Heart left ventricle (tissue), 16 donors: Measurements from ENCODE around the gene ZNF22. TPM values are rescaled to one million over a fixed set of nuclear protein-coding genes. Genes with fewer than 3 reads are reported as not detected.

Experiments
- ATAC-seq, 4 donors: fragments of 200-7000 bp; cut with Tn5 transposase; one replicate each; pipeline ENCODE4 v1.9.1; 2020 to 2022; ENCODE audit warnings: moderate library complexity in 4 of 4, mild to moderate bottlenecking in 3 of 4, moderate number of reproducible peaks in 1 of 4
- DNase-seq, 5 donors: peaks; one replicate each; pipeline ENCODE4 v3.0.0-alpha.2; 2020
- H3K27ac ChIP-seq, 12 donors: fragments of 200-600 bp; sonication (generic) in 4 of 12; one replicate each; pipeline versions ENCODE4 v1.5.0 to v1.8.0; 2016 to 2022; ENCODE audit warnings: mild to moderate bottlenecking in 2 of 12
- H3K27me3 ChIP-seq, 9 donors: fragments of 200-600 bp; sonication (generic) in 2 of 9; one replicate each; pipeline versions ENCODE4 v1.5.1 to v1.8.0; 2016 to 2022; ENCODE audit warnings: mild to moderate bottlenecking in 3 of 9
- H3K36me3 ChIP-seq, 9 donors: fragments of 200-600 bp; sonication (generic) in 2 of 9; one replicate each; pipeline versions ENCODE4 v1.5.0 to v1.8.0; 2018 to 2022; ENCODE audit warnings: mild to moderate bottlenecking in 2 of 9
- H3K4me1 ChIP-seq, 12 donors: fragments of 200-600 bp; sonication (generic) in 4 of 12; one replicate each; pipeline versions ENCODE4 v1.5.0 to v1.8.0; 2016 to 2022; ENCODE audit warnings: mild to moderate bottlenecking in 3 of 12
- H3K4me3 ChIP-seq, 12 donors: fragments of 200-600 bp; sonication (generic) in 4 of 12; one replicate each; pipeline versions ENCODE4 v1.5.0 to v1.8.0; 2017 to 2022; ENCODE audit warnings: mild to moderate bottlenecking in 9 of 12, moderate library complexity in 4 of 12
- H3K9me3 ChIP-seq, 12 donors: fragments of 200-600 bp; sonication (generic) in 4 of 12; one replicate each; pipeline versions ENCODE4 v1.5.0 to v1.8.0; 2016 to 2022; ENCODE audit warnings: mild to moderate bottlenecking in 1 of 12
- POLR2A ChIP-seq, 2 donors: fragments of 450-650 bp; IDR thresholded peaks; one replicate each; pipeline ENCODE4 v1.6.1; 2017; ENCODE audit warnings: antibody characterized with exemption in 2 of 2, mild to moderate bottlenecking in 2 of 2, moderate library complexity in 2 of 2
- WGBS, 4 donors: extraction: QIAGEN DNeasy Blood & Tissue Kit in 2 of 4; methylation state at CpG; one replicate each; pipeline versions ENCODE4 v1.1.5 to v1.1.7; 2013 to 2018; 5-methylcytosine and 5-hydroxymethylcytosine counted together
- intact Hi-C, 10 donors: fragments of 100-400 bp; cut with DNase I; formaldehyde crosslinking; loops; one replicate each; pipeline versions ENCODE4 v1.11.1 to v1.14.2; 2022
- polyA plus RNA-seq, 2 donors: library from polyadenylated mRNA; stranded (reverse); fragments of 200-250 nt; gene quantifications; one replicate each; pipeline ENCODE4 v1.2.3, GENCODE V29; 2013
- total RNA-seq, 9 donors: library from RNA; depleted of rRNA in 2 of 9; stranded (reverse); fragments of >200 nt in 2 of 9; fragmentation: NEBNext Ultra II Directional in 3 of 9; extraction: Animal tissue kit (Norgen Biotek cat#: 25700) in 3 of 9; gene quantifications; one replicate each; pipeline versions ENCODE4 v1.1.0 to v1.2.4, GENCODE V29; 2016 to 2023
- TF ChIP-seq, protein P1 (sequence below), 12 donors: fragments of 200-600 bp; sonication (generic) in 4 of 12; IDR thresholded peaks; one replicate each; pipeline versions ENCODE4 v1.5.0 to v1.8.0; 2018 to 2022; ENCODE audit warnings: antibody characterized with exemption in 12 of 12, mild to moderate bottlenecking in 5 of 12
- donor health status: ischemic (EF 13 %, LVEDD 7.1; RV severe dilation, severe dysfunction).
- donor health status: healthy with polysubstance abuse.
- donor health status: DM: no; HTN: yes; CAD: no.
- donor health status: DM: no; HTN: no; CAD: no.
- donor health status: ischemic (EF 25% LVEDD 6.9; RV normal size, moderate dysfunction).
- donor health status: ischemic (EF 25% LVEDD 5.7; RV mildly dilated, moderate dysfunction).
- donor health status: healthy.
- donor health status: DM: yes; HTN: yes; CAD: no.
- donor health status: ischemic (EF 35%, LVEDD 5.7; RV mildly dilated, moderate dysfunction).
- donor health status: nonischemic (EF 11% LVEDD 7.7; RV severe dilation, severe dysfunction).
- donor health status: DM: yes; HTN: yes; CAD: no.
- donor health status: PGD.
- donor health status: ischemic (EF 29% LVEDD 5.4; RV normal size, mild dysfunction).
- donor health status: nonischemic (EF 23%, LVEDD 6.1; RV moderate dilation, normal function).

ZNF22 gene
- total and polyA plus RNA-seq, 11 donors = 12.6 to 17.5 (median 14.6) TPM

DNA sequence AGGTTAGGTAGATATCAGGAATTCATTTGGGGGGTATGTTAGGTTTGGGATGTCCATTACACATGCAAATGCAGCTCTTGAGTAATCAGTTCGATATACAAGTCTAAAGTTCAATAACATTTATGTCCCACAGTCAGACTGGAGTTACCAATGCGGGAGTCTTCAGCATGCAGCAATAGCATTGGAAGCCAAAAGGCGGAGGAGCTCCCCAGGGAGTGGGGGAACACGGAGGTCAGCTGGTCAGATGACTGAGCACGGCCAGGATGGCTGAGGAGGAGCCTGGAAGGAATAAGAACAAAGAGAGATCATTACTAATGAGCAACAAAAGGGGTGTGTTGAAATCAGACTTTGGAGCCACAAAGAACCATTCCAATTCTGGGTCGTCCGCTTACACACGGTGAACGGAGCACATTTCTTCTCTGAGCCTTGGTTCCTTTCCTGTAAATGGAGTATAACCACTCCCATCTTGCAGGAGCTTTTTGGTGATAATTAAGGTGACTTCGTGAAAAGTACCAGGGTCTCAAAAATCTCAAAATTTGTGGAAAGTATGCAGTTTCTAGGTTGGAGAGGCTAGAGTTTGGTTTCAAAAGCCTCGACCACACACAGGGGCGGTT lies 478 bp upstream of the ZNF22 start:
- ATAC-seq (peak; percentile 27 to 57 (median 44)), DNase-seq (peak; percentile 86 to 93 (median 89))
- peaks cover 0 to 4% (median 0%) of the 10 kb centered on the region in 12 donors for H3K9me3 ChIP-seq
- 23 to 35% (median 28%) methylated on average over 12 of the region's 12 CpGs for WGBS, 4 donors
- no peaks in the 10 kb centered on the region for H3K27me3 ChIP-seq
- peaks cover 0 to 23% (median 20%) of the 10 kb centered on the region in 9 donors for H3K36me3 ChIP-seq
- H3K27ac ChIP-seq = peak overlapping the region; percentile 93 to 99 (median 96)
- TF ChIP-seq POLR2A (IDR thresholded peaks at IDR 0.05) = peak in 1 of 2 donors; percentile 36
- TF ChIP-seq, protein P1, sequence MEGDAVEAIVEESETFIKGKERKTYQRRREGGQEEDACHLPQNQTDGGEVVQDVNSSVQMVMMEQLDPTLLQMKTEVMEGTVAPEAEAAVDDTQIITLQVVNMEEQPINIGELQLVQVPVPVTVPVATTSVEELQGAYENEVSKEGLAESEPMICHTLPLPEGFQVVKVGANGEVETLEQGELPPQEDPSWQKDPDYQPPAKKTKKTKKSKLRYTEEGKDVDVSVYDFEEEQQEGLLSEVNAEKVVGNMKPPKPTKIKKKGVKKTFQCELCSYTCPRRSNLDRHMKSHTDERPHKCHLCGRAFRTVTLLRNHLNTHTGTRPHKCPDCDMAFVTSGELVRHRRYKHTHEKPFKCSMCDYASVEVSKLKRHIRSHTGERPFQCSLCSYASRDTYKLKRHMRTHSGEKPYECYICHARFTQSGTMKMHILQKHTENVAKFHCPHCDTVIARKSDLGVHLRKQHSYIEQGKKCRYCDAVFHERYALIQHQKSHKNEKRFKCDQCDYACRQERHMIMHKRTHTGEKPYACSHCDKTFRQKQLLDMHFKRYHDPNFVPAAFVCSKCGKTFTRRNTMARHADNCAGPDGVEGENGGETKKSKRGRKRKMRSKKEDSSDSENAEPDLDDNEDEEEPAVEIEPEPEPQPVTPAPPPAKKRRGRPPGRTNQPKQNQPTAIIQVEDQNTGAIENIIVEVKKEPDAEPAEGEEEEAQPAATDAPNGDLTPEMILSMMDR (IDR thresholded peaks at IDR 0.05) = no peak
- peaks cover 10 to 75% (median 62%) of the 10 kb centered on the region in 12 donors for H3K4me1 ChIP-seq
- peak overlapping the region; percentile 45 to 79 (median 66) for H3K4me3 ChIP-seq
- intact Hi-C loops = loop anchor here in 6 of 10 donors (2.0 to 10.0 kb wide), 9 partner anchors 19 to 1025 kb away; partner anchors contain the start of genes DEPP1 (in 1 of the 6), RASSF4 (in 1 of the 6) and ZFAND4 (in 1 of the 6)

DNA sequence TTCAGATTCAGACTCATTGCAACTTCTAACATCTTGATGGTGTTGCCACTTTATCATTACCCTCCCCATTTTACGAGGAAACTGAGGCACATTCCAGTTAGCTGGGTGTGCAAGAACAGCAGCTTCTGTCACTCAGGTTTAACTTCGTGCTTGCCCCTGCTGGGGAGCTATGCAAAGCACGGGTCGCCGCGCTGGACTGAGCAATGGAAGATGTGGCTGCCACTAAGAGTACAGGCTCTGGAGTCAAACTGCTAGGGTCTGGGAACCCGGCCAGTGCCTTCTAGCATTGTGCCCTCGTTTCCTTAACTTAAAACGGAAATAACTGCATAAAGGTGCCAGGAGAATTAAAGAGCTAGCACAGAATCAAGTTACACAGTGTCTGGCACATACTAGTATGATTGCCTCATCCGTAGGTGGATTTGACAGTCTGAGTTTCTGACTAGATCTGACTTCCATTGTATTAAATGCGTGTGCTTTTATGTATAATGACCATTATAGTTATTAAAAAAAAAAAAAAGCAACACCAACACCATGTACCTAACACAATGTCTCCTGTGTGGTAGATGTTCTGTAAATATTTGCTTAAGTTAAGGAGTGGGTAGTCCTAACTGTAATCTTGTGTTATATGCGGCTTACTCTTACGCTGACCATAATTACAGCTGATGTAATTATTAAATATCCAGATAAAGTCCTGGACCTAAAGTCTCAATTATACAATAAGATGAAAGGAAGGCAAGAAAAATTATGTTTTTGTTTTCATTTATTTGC lies 842 bp downstream of the ZNF22 start:
- ATAC-seq (peak; percentile 38 to 74 (median 66)), DNase-seq (peak; percentile 69 to 88 (median 77))
- H3K4me3 ChIP-seq = peak overlapping the region; percentile 45 to 79 (median 66)
- TF ChIP-seq POLR2A (IDR thresholded peaks at IDR 0.05) = no peak
- TF ChIP-seq, protein P1 (IDR thresholded peaks at IDR 0.05) = peak in 5 of 12 donors; percentile 7 to 32 (median 17)
- peaks cover 5 to 66% (median 51%) of the 10 kb centered on the region in 12 donors for H3K4me1 ChIP-seq
- 6 to 7% (median 6%) methylated on average over 13 of the region's 13 CpGs for WGBS, 4 donors
- peaks cover 0 to 30% (median 26%) of the 10 kb centered on the region in 9 donors for H3K36me3 ChIP-seq
- peak overlapping the region; percentile 93 to 99 (median 96) for H3K27ac ChIP-seq
- H3K9me3 ChIP-seq = peaks cover 0 to 4% (median 0%) of the 10 kb centered on the region in 12 donors
- intact Hi-C loops = loop anchor here in 6 of 10 donors (1.0 to 10.0 kb wide), 10 partner anchors 21 to 1023 kb away; partner anchors contain the start of genes RASSF4 (in 2 of the 6), DEPP1 (in 1 of the 6) and ZFAND4 (in 1 of the 6)
- no peaks in the 10 kb centered on the region for H3K27me3 ChIP-seq

DNA sequence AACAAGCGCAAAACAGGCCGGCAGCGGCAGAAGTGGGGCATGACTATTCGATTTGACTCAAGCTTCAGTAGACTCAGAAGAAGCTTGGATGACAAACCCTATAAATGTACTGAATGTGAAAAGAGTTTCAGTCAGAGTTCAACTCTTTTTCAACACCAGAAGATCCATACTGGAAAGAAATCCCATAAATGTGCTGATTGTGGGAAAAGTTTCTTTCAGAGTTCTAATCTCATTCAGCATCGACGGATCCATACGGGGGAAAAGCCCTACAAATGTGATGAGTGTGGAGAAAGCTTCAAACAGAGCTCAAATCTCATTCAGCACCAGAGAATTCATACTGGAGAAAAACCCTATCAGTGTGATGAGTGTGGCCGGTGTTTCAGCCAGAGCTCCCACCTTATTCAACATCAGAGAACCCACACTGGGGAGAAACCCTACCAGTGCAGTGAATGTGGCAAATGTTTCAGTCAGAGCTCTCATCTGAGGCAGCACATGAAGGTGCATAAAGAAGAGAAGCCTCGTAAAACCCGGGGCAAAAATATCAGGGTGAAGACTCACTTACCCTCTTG lies 2.8 kb downstream of the ZNF22 start:
- intact Hi-C loops = loop anchor here in 4 of 10 donors (5.0 to 10.0 kb wide), 7 partner anchors 46 to 1021 kb away; partner anchors contain the start of genes RASSF4 (in 1 of the 4) and ZFAND4 (in 1 of the 4)
- H3K4me1 ChIP-seq = peaks cover 5 to 52% (median 33%) of the 10 kb centered on the region in 12 donors
- H3K9me3 ChIP-seq = peaks cover 0 to 4% (median 0%) of the 10 kb centered on the region in 12 donors
- no peak overlapping the region for H3K27ac ChIP-seq
- DNase-seq (no peak), ATAC-seq (no peak)
- no peak overlapping the region for H3K4me3 ChIP-seq
- TF ChIP-seq POLR2A (IDR thresholded peaks at IDR 0.05) = no peak
- TF ChIP-seq, protein P1 (IDR thresholded peaks at IDR 0.05) = no peak
- H3K36me3 ChIP-seq = peaks cover 0 to 30% (median 26%) of the 10 kb centered on the region in 9 donors
- 92 to 95% (median 93%) methylated on average over 10 of the region's 10 CpGs for WGBS, 4 donors
- no peaks in the 10 kb centered on the region for H3K27me3 ChIP-seq
